ENCODE data around the gene ARHGAP6.

- no peak for TF ChIP-seq POLR2A (IDR thresholded peaks at IDR 0.05)
- TF ChIP-seq CTCF (IDR thresholded peaks at IDR 0.05) = no peak
- no peak for TF ChIP-seq POLR2AphosphoS5 (IDR thresholded peaks at IDR 0.05)
Observed at GRCh38 chrX:11159149-11159548, 506.6 kb downstream of the ARHGAP6 start.
